Measurements from ENCODE around the gene MBLAC1. TPM values are rescaled to one million over a fixed set of nuclear protein-coding genes. Genes with fewer than 3 reads are reported as not detected.
A peak's percentile ranks its signal among the peaks of the same experiment; 100 is the strongest.

MBLAC1 gene
- total and polyA plus RNA-seq, 9 of the 15 experiments (the other 6 are each of a cell fraction or from before 2014, with no cell fraction given), result 0.03 to 3.1 (median 0.52) TPM

DNA sequence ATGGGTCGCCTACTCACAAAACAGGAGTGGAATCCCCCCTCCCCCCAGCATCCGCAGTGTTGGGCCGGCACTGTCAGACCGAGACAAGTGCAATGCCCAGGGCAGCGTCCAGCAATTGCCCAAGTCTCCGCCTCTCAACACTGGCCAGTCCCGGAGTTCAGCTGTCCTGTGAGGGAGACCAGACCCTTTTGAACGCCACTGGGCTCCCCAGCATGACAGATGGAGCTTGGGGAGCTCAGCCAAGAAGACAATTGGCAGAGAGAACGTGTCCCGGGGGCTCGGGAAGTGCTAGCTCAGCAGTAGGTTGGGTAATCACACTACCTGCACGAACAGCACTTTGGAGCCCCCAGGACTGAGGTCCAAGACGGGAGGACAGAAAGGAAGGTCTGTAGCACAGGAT is 33.3 kb upstream of the MBLAC1 start:
- peak; percentile 71 for TF ChIP-seq POLR2G (IDR thresholded peaks at IDR 0.05; ENCODE audit: low read depth, low read length)
- no peak for TF ChIP-seq PTBP1 (IDR thresholded peaks at IDR 0.05; ENCODE audit: low read depth, low read length)
- TF ChIP-seq RBFOX2 (IDR thresholded peaks at IDR 0.05; ENCODE audit: low read depth, low read length), result peak; percentile 75
- TF ChIP-seq PHF21A (IDR thresholded peaks at IDR 0.05; ENCODE audit: borderline replicate concordance, low read depth), result no peak
- WGBS (ENCODE audit: insufficient coverage, low coverage, missing lambda C conversion rate), result 81% methylated on average over 13 of the region's 13 CpGs
- Histone ChIP-seq H3K36me3 (ENCODE audit: control insufficient read depth, insufficient read depth, low read length) (peaks cover 87% of the 10 kb centered on the region), H3K9ac (ENCODE audit: insufficient read depth in 1 of 2, low read depth in 2 of 2, low read length in 2 of 2) (peak overlapping the region in 1 of 2 experiments; percentile 61; a peak in 2 of 4 replicates), H3K27ac (ENCODE audit: extremely low read depth, low read depth, low read length) (no peak overlapping the region; the same call in 2 of the 3 replicates), H3K4me2 (ENCODE audit: insufficient read depth, low read length) (no peak overlapping the region), H3K9me1 (ENCODE audit: control insufficient read depth, insufficient read depth, low read length) (no peaks in the 10 kb centered on the region), H2AFZ (ENCODE audit: low read depth, low read length) (no peak overlapping the region), H3K4me3 (no peak overlapping the region), H3K79me2 (ENCODE audit: control insufficient read depth, insufficient read depth, low read length) (peaks cover 41% of the 10 kb centered on the region), H3K4me1 (replicated peaks in 1 of 2; ENCODE audit: control insufficient read depth in 2 of 2, insufficient read depth in 2 of 2, low read length in 2 of 2) (peaks cover 11 to 22% of the 10 kb centered on the region in 2 experiments), H3K9me3 (replicated peaks; ENCODE audit: control insufficient read depth, insufficient read depth, low read depth, low read length) (no peaks in the 10 kb centered on the region), H4K20me1 (replicated peaks; ENCODE audit: control insufficient read depth, insufficient read depth, low read length) (peaks cover 40% of the 10 kb centered on the region), H3K27me3 (ENCODE audit: control insufficient read depth in 2 of 2, insufficient read depth in 2 of 2, low read length in 2 of 2) (no peaks in the 10 kb centered on the region)
- 0 out of 3 replicates have a peak, but pooled peaks have one; percentile 0 for ATAC-seq
- CTCF ChIA-PET (ENCODE audit: low intra/inter-chr PET ratio), result no interaction called here
- in situ Hi-C loops (cut with MboI) (no loop called here), intact Hi-C loops (cut with micrococcal nuclease) (no loop called here)
- POLR2A ChIA-PET, result interaction anchor here (0.5 to 7.9 kb wide), 5 partner anchors 7 to 629 kb away, joined by 3 to 115 read pairs (median 10); partner anchors contain the start of genes AP4M1 and MCM7
- DNase-seq (ENCODE audit: extremely low read depth in 1 of 4, low spot score in 3 of 4), result no peak
- FAIRE-seq, result no peak
- no TSS peak for BruUV-seq (replicated peaks)

- peak; percentile 2; the same call in 2 of the 3 replicates for ATAC-seq
- POLR2A ChIA-PET, result interaction anchor here (0.5 to 7.9 kb wide), 5 partner anchors 7 to 629 kb away, joined by 3 to 115 read pairs (median 6); partner anchors contain the start of genes AP4M1 and MCM7
- CTCF ChIA-PET (ENCODE audit: low intra/inter-chr PET ratio), result no interaction called here
- no peak for TF ChIP-seq SRF (CRISPR knock-in tag; IDR thresholded peaks at IDR 0.05)
- TF ChIP-seq SUPT5H (IDR thresholded peaks at IDR 0.05), result peak; percentile 61
- TF ChIP-seq ZNF316 (IDR thresholded peaks at IDR 0.05), result peak; percentile 94
- peak; percentile 95 for TF ChIP-seq MAFK (IDR thresholded peaks at IDR 0.05; ENCODE audit: low read length)
- TF ChIP-seq PRPF4 (IDR thresholded peaks at IDR 0.05; ENCODE audit: insufficient read depth, low read depth, low read length, poor library complexity, severe bottlenecking), result no peak
- no peak for TF ChIP-seq RBM15 (IDR thresholded peaks at IDR 0.05; ENCODE audit: insufficient read depth, low read length)
- peak; percentile 88 for TF ChIP-seq MAFG (tag; conservative IDR thresholded peaks at IDR 0.05)
- 0 out of 2 replicates have a peak, but pooled peaks have one; percentile 4 for TF ChIP-seq THRB (CRISPR knock-in tag; conservative IDR thresholded peaks at IDR 0.05)
- TF ChIP-seq RBFOX2 (IDR thresholded peaks at IDR 0.05; ENCODE audit: low read depth, low read length), result peak; percentile 79
- TF ChIP-seq, protein P1, sequence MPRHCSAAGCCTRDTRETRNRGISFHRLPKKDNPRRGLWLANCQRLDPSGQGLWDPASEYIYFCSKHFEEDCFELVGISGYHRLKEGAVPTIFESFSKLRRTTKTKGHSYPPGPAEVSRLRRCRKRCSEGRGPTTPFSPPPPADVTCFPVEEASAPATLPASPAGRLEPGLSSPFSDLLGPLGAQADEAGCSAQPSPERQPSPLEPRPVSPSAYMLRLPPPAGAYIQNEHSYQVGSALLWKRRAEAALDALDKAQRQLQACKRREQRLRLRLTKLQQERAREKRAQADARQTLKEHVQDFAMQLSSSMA (CRISPR knock-in tag; IDR thresholded peaks at IDR 0.05), result no peak
- no peak for TF ChIP-seq ZFP1 (CRISPR knock-in tag; IDR thresholded peaks at IDR 0.05)
Observed at GRCh38 chr7:100093925-100094486, 32.8 kb upstream of the MBLAC1 start.

More at GRCh38 chr7:100093925-100094486, 32.8 kb upstream of the MBLAC1 start:
- no TSS peak for BruUV-seq (replicated peaks)
- Histone ChIP-seq H3K27me3 (ENCODE audit: control insufficient read depth in 2 of 2, insufficient read depth in 2 of 2, low read length in 2 of 2) (no peaks in the 10 kb centered on the region), H3K79me2 (ENCODE audit: control insufficient read depth, insufficient read depth, low read length) (peaks cover 42% of the 10 kb centered on the region), H3K4me3 (no peak overlapping the region), H3K36me3 (ENCODE audit: control insufficient read depth, insufficient read depth, low read length) (peaks cover 92% of the 10 kb centered on the region), H2AFZ (ENCODE audit: low read depth, low read length) (no peak overlapping the region), H3K9ac (ENCODE audit: insufficient read depth in 1 of 2, low read depth in 2 of 2, low read length in 2 of 2) (peak overlapping the region in 1 of 2 experiments; percentile 50; a peak in 1 of 4 replicates), H3K4me2 (ENCODE audit: insufficient read depth, low read length) (no peak overlapping the region), H3K27ac (ENCODE audit: extremely low read depth, low read depth, low read length) (no peak overlapping the region; the same call in 2 of the 3 replicates), H3K9me3 (replicated peaks; ENCODE audit: control insufficient read depth, insufficient read depth, low read depth, low read length) (no peaks in the 10 kb centered on the region), H3K9me1 (ENCODE audit: control insufficient read depth, insufficient read depth, low read length) (peaks cover 3% of the 10 kb centered on the region), H3K4me1 (replicated peaks in 1 of 2; ENCODE audit: control insufficient read depth in 2 of 2, insufficient read depth in 2 of 2, low read length in 2 of 2) (peaks cover 9 to 18% of the 10 kb centered on the region in 2 experiments), H4K20me1 (replicated peaks; ENCODE audit: control insufficient read depth, insufficient read depth, low read length) (peaks cover 45% of the 10 kb centered on the region)
- in situ Hi-C loops (cut with MboI), result no loop called here
- 86% methylated on average over 16 of the region's 16 CpGs for WGBS (ENCODE audit: insufficient coverage, low coverage, missing lambda C conversion rate)
- FAIRE-seq (no peak), DNase-seq (ENCODE audit: extremely low read depth in 1 of 4, low spot score in 3 of 4) (no peak)
- intact Hi-C loops (cut with micrococcal nuclease), result no loop called here
